Effector memory CD4-positive, alpha-beta T cell (primary cell): ENCODE results near the gene SF1.
A peak's percentile ranks its signal among the peaks of the same experiment; 100 is the strongest.

Experiments
- DNase-seq, 3 donors: peaks; one replicate each; pipeline ENCODE4 v3.0.0-alpha.2; 2020
- H3K27ac ChIP-seq: 2 replicates; pipeline ENCODE4 v1.7.0; 2013; ENCODE audit warnings: mild to moderate bottlenecking, low read length, moderate library complexity; ENCODE audit not compliant: insufficient read depth, poor library complexity, severe bottlenecking
- H3K27me3 ChIP-seq: replicated peaks from 2 replicates; pipeline ENCODE4 v1.7.0; 2013; ENCODE audit warnings: mild to moderate bottlenecking, low read length; ENCODE audit not compliant: insufficient read depth, control insufficient read depth, poor library complexity, severe bottlenecking
- H3K36me3 ChIP-seq: 2 replicates; pipeline ENCODE4 v1.7.0; 2013; ENCODE audit warnings: mild to moderate bottlenecking, low read length, moderate library complexity; ENCODE audit not compliant: control insufficient read depth, insufficient read depth
- H3K4me1 ChIP-seq: 2 replicates; pipeline ENCODE4 v1.7.0; 2013; ENCODE audit warnings: low read length, mild to moderate bottlenecking; ENCODE audit not compliant: control insufficient read depth, insufficient read depth, poor library complexity, severe bottlenecking
- H3K4me3 ChIP-seq: 2 replicates; pipeline ENCODE4 v1.7.0; 2013; ENCODE audit warnings: low read length, low read depth, mild to moderate bottlenecking; ENCODE audit not compliant: insufficient read depth, poor library complexity, severe bottlenecking
- H3K9me3 ChIP-seq: 2 replicates; pipeline ENCODE4 v1.7.0; 2013; ENCODE audit warnings: mild to moderate bottlenecking, low read length, moderate library complexity; ENCODE audit not compliant: control insufficient read depth

Gene SF1

GRCh38 chr11:64736654-64737053, 41.7 kb downstream of the SF1 start:
- Histone ChIP-seq H3K9me3 (no peaks in the 10 kb centered on the region), H3K27ac (peak overlapping the region; percentile 32), H3K4me3 (no peak overlapping the region), H3K27me3 (no peaks in the 10 kb centered on the region), H3K36me3 (peaks cover 84% of the 10 kb centered on the region), H3K4me1 (peaks cover 2% of the 10 kb centered on the region)
- no peak for DNase-seq

GRCh38 chr11:64735725-64736259, 42.5 kb downstream of the SF1 start:
- H3K36me3 ChIP-seq: peaks cover 81% of the 10 kb centered on the region
- H3K9me3 ChIP-seq: no peaks in the 10 kb centered on the region
- H3K27ac ChIP-seq: no peak overlapping the region
- no peaks in the 10 kb centered on the region for H3K4me1 ChIP-seq
- H3K4me3 ChIP-seq: no peak overlapping the region
- no peaks in the 10 kb centered on the region for H3K27me3 ChIP-seq
- no peak for DNase-seq

- no peaks in the 10 kb centered on the region for H3K9me3 ChIP-seq
- no peak for DNase-seq
- H3K36me3 ChIP-seq: peaks cover 81% of the 10 kb centered on the region
- no peak overlapping the region for H3K27ac ChIP-seq
- no peak overlapping the region for H3K4me3 ChIP-seq
- no peaks in the 10 kb centered on the region for H3K27me3 ChIP-seq
- H3K4me1 ChIP-seq: no peaks in the 10 kb centered on the region
These were observed 43.3 kb downstream of the SF1 start for GRCh38 chr11:64734811-64735724.

GRCh38 chr11:64731601-64732000, 46.7 kb downstream of the SF1 start:
- Histone ChIP-seq H3K4me1 (no peaks in the 10 kb centered on the region), H3K9me3 (no peaks in the 10 kb centered on the region), H3K27me3 (no peaks in the 10 kb centered on the region), H3K4me3 (no peak overlapping the region), H3K27ac (no peak overlapping the region), H3K36me3 (peaks cover 80% of the 10 kb centered on the region)
- no peak for DNase-seq

- peaks cover 70% of the 10 kb centered on the region for H3K36me3 ChIP-seq
- H3K4me3 ChIP-seq: no peak overlapping the region
- no peaks in the 10 kb centered on the region for H3K9me3 ChIP-seq
- H3K27me3 ChIP-seq: no peaks in the 10 kb centered on the region
- no peak for DNase-seq
- H3K27ac ChIP-seq: no peak overlapping the region
- no peaks in the 10 kb centered on the region for H3K4me1 ChIP-seq
These were observed 48.4 kb downstream of the SF1 start for GRCh38 chr11:64729851-64730382.

- peaks cover 65% of the 10 kb centered on the region for H3K36me3 ChIP-seq
- no peaks in the 10 kb centered on the region for H3K4me1 ChIP-seq
- no peak for DNase-seq
These were observed 49.5 kb downstream of the SF1 start for GRCh38 chr11:64728757-64729365.

GRCh38 chr11:64726867-64727530, 51.3 kb downstream of the SF1 start:
- no peak for DNase-seq
- H3K4me3 ChIP-seq: no peak overlapping the region
- H3K27me3 ChIP-seq: peaks cover 6% of the 10 kb centered on the region
- H3K36me3 ChIP-seq: peaks cover 51% of the 10 kb centered on the region
- peaks cover 7% of the 10 kb centered on the region for H3K4me1 ChIP-seq
- H3K9me3 ChIP-seq: no peaks in the 10 kb centered on the region
- no peak overlapping the region for H3K27ac ChIP-seq

More at GRCh38 chr11:64728757-64729365, 49.5 kb downstream of the SF1 start:
- Histone ChIP-seq H3K27ac (no peak overlapping the region), H3K4me3 (no peak overlapping the region), H3K9me3 (no peaks in the 10 kb centered on the region), H3K27me3 (no peaks in the 10 kb centered on the region)

- peaks cover 43% of the 10 kb centered on the region for H3K36me3 ChIP-seq
- no peak overlapping the region for H3K4me3 ChIP-seq
- peaks cover 7% of the 10 kb centered on the region for H3K4me1 ChIP-seq
- peaks cover 12% of the 10 kb centered on the region for H3K27me3 ChIP-seq
- no peak for DNase-seq
- H3K27ac ChIP-seq: no peak overlapping the region
- no peaks in the 10 kb centered on the region for H3K9me3 ChIP-seq
These were observed 52.1 kb downstream of the SF1 start for GRCh38 chr11:64726211-64726641.

- Histone ChIP-seq H3K27ac (no peak overlapping the region), H3K4me3 (no peak overlapping the region), H3K9me3 (no peaks in the 10 kb centered on the region), H3K27me3 (peaks cover 12% of the 10 kb centered on the region), H3K4me1 (peaks cover 7% of the 10 kb centered on the region), H3K36me3 (peaks cover 34% of the 10 kb centered on the region)
- no peak for DNase-seq
These were observed 53.3 kb downstream of the SF1 start for GRCh38 chr11:64724863-64725532.
